Neural progenitor cell (in vitro differentiated cells): Measurements from ENCODE around the gene SLC9A3.

ENCODE experiments used
- EZH2 ChIP-seq: fragments of 200-600 bp; sonication (generic); IDR thresholded peaks from 2 replicates; pipeline ENCODE4 v1.6.1; 2017; ENCODE audit warnings: antibody characterized with exemption, mild to moderate bottlenecking, moderate library complexity
- EZH2phosphoT487 ChIP-seq: fragments of 200-600 bp; sonication (generic); IDR thresholded peaks from 2 replicates; pipeline ENCODE4 v1.6.1; 2017; ENCODE audit warnings: antibody characterized with exemption
- TF ChIP-seq, protein P1 (sequence below): fragments of 200-600 bp; sonication (generic); IDR thresholded peaks from 2 replicates; pipeline ENCODE4 v1.5.1; 2017; ENCODE audit warnings: antibody characterized with exemption, mild to moderate bottlenecking

GRCh38 chr5:494667-495255 lies 29.5 kb downstream of the SLC9A3 start:
- TF ChIP-seq, protein P1, sequence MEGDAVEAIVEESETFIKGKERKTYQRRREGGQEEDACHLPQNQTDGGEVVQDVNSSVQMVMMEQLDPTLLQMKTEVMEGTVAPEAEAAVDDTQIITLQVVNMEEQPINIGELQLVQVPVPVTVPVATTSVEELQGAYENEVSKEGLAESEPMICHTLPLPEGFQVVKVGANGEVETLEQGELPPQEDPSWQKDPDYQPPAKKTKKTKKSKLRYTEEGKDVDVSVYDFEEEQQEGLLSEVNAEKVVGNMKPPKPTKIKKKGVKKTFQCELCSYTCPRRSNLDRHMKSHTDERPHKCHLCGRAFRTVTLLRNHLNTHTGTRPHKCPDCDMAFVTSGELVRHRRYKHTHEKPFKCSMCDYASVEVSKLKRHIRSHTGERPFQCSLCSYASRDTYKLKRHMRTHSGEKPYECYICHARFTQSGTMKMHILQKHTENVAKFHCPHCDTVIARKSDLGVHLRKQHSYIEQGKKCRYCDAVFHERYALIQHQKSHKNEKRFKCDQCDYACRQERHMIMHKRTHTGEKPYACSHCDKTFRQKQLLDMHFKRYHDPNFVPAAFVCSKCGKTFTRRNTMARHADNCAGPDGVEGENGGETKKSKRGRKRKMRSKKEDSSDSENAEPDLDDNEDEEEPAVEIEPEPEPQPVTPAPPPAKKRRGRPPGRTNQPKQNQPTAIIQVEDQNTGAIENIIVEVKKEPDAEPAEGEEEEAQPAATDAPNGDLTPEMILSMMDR, result no peak
- TF ChIP-seq EZH2phosphoT487, result no peak
- TF ChIP-seq EZH2, result no peak
